HG03439 (cell line): Measurements from ENCODE around the gene TMEM182.

Experiments used
- ATAC-seq: cut with Tn5 transposase; IDR thresholded peaks from one replicate; pipeline ENCODE4 v1.9.1; 2021; ENCODE audit warnings: mild to moderate bottlenecking, moderate library complexity; ENCODE audit not compliant: unreplicated experiment

TMEM182 gene

DNA sequence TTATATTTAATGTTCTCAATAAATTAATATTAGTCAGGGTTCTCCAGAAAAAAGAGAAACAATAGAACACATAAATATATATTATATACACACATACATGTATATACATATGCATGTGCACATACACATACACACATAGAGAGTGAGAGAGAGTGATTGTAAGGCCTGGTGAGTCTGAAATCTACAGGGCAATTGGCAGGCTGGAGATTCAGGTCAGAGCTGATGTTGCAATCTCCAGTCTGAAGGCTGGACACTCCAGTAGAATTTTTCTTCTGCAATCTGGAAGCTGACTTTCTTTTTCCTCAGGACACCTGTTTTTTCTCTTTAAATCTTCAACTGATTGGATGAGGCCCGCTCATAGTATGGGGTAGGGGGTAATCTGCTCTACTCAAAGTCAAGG, 3.2 kb downstream of the TMEM182 start:
- no peak for ATAC-seq

DNA sequence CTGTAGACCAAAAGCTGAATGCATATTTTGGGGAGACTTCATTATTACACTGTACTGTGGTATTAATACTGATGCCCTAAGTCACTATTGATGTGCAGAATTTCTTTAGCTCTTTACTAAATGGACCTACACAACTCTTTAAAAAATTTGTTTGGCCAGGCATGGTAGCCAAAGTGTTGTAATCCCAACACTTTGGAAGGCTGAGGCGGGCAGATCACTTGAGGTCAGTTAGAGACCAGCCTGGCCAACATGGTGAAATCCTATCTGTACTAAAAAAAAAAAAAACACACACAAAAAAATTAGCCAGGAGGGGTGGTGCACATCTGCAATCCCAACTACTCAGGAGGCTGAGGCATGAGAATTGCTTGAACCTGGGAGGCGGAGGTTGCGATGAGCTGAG, 6.4 kb downstream of the TMEM182 start:
- no peak for ATAC-seq

DNA sequence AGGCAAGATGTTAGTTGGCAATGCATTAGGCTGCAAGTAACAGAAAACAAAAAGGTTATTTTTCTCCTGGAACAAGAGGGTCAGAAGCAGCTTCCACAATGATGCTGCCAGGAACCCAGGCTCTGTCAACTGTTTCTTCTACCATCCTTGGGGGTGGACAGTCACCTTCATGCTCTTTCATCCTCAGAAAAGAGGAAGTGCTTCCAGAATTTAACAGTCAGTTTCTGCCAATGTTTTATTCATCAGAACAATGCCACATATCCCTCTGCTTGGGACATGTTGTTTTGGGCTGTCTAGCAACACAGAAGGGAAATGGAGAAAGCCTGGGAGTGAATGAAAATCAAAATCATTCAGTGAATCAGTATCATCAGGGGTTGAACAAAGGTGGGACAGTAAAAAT, 7.1 kb downstream of the TMEM182 start:
- no peak for ATAC-seq

DNA sequence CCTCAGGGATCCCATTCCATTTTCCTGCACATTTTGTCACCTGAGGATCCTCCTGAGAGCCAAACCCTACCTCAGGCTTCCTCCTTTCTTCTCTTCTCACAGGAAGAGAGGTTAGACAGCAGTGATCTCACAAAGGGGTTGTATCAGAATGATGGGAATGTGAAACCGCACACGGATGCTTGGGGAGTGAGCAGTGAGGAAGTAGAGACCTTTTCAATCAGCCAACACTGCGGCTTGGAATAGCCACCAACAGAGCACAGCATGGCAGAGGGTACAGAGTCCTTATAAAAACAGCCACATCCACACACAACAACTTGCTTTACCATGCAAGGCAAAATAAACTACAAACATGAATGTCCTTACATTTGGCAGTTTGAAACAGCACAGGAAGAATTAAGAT, 8.7 kb downstream of the TMEM182 start:
- no peak for ATAC-seq

DNA sequence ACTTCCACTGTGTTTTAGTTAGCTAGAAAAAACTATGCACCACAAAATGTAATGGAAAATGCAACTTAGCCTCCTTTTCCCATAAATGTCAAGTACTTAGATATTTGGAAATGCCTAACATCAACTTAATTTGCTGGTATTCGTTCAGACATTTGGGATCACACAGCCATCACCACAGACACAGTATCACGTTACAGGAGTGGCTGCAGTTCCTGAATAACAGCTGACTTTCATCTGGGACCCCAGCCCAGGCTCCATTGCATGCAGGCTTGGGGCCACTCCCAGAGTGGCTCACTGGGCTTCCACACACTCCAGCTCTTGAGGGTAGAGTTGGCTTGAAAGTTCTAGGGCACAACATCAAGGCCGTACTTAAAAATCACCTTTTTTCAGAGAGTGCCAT, 9.3 kb downstream of the TMEM182 start:
- no peak for ATAC-seq

DNA sequence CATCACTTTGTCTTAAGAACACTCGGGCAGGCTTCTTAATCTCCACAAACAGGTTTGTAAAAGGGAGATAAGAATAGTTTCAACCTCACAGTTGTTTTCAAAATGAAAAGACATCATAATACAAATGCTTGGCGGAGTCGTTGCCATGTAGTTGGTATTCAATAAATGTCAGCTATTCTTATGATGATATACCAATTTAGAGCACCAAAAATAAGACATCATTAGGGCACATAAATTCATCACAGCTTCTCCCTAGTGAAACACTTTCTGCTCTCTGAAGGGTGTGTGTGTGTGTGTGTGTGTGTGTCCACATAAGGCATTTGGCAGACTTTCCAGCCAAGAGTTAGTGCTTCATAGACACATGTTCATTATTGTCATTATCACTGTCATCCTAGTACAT, 10.8 kb downstream of the TMEM182 start:
- no peak for ATAC-seq

DNA sequence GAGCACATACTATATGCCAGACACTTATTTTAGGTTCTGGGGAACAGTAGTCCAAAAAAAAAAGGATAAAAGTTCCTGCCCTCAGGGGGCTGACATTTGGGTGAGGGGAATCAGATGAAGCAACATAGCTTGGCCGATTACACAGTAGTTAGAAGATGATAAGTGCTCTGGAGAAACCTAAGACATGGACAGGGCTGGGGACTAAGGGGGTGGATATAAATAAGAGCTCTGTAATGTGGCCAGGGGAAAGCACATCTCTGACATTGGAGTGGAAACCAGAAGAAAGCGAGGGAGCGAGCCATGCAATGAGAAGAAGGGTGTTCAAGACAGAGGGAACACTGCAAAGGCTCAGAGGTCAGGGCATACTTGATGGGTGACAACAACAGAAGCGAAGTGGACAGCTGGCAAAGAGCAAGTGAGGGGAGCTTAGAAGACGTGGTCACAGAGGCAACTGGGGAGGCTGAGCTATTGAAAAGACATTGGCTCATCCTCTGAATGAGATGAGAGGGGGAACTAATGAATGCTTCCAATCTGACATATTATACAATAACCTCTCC, 11.4 kb downstream of the TMEM182 start:
- no peak for ATAC-seq

DNA sequence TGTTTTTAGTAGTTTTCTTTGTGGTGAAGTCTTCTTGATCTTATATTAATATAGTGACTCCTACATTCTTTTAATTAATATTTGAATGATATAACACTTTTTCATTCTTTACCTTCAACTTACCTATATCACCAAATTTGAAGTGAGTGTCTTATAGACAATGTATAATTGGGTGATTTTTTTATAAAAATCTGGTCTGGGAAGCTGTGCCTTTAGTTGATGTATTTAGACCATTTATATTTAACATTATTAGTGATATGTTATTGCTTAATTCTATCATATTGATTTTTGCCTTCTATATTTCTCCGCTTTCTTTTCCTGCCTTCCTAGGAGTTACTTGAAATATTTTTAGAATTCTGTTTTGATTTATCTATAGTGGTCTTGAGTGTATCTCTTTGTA, 16.4 kb downstream of the TMEM182 start:
- no peak for ATAC-seq

DNA sequence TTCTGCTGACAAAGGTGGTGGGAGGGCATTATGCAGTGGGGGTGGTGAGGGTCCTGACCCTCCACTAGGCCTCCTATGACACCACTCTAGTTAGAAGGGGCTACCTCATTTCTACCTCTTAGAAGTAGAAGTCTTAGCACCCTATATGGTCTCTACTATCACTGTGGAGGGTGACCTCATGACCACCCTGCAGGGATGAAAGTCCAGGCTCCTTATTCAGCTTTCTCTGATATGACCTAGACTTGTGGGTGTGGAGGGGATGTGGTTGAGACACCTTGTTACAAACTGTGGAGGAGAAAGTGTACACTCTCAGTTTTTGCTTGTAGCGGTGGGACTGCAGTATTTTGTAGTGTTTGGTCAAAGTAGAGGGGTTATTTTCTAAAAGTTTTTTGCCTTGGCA, 18.6 kb downstream of the TMEM182 start:
- no peak for ATAC-seq

DNA sequence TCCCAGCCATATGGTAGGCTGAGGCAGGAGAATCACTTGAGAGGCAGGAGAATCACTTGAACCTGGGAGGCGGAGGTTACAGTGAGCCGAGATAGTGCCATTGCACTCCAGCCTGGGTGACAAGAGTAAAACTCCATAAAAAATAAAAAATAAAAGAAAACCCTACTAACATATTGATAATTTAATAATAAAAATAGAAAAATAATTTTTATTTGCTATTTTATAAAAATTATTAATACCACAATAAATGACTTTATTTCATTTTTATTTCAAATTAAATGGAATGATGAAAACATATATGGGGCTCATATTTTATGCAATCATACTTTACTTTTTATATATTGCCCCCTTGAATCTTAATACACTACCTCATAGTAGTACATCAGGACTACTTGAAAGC, 20.4 kb downstream of the TMEM182 start:
- ATAC-seq: no peak

DNA sequence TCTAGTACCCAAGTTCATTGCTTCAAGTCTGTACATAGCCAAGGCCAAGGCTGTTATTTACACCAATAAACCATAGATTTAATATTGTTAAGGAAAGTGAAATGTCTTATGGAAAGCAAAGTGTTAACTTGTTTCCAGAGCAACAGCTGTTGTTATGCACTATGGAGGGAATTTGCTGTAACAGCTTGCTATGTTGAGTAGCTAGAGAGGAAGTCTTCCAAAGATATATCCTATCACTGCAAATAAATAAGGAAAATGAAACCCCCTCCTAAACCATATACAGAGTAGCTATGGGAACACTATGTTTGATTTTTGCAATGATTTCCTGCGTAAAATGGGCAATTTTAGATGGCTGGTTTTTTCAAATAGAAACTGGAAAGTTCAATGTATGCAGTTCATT, 21.1 kb downstream of the TMEM182 start:
- ATAC-seq: no peak

DNA sequence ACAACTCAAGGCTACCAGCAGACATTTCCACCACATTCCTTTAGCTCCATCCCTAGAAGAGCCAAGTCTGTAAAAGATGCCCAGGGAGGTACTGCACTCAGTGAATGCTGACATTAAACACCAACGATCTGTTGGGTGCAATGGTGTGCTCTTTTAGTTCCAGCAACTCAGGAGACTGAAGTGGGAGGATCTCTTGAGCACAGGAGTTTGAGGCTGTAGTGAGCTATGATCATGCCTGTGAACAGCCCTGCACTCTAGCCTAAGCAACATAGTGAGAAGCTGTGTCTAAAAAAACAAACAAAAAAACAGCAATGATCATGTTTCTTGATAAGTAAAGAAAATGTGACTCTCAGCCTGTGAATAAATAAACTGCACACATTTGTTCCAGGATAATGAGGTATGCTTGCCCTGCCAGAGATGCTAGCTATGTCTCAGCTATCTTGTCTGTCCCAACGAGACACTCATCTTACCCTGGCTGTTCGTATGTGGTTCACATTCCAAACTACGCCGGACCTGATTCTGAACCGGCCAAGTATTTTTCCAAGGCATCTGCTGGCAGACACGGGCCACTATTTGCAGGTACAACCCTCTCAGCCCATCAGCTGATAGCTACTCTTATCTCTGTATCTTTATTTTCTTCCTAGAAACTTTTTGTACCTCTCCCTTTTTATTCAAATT, 21.8 kb downstream of the TMEM182 start:
- no peak for ATAC-seq

DNA sequence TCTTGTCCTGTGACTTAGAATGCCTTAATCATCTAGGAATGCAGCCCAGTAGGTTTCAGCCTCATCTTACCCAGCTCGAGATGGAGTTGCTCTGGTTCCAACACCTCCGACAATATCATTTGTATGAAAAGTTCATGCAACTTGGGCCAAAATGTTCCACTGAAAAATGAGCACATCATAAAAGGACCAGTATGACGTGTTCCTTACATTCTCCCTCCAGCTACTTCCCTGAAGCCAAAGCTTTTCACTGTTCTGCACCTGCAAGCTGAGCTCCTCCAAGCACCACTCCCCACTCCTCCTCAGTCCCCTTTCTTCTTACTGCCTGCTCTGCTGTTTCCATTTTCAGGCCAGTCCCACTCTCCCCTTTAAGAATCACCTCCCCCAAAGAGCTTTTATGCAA, 23.1 kb downstream of the TMEM182 start:
- no peak for ATAC-seq

DNA sequence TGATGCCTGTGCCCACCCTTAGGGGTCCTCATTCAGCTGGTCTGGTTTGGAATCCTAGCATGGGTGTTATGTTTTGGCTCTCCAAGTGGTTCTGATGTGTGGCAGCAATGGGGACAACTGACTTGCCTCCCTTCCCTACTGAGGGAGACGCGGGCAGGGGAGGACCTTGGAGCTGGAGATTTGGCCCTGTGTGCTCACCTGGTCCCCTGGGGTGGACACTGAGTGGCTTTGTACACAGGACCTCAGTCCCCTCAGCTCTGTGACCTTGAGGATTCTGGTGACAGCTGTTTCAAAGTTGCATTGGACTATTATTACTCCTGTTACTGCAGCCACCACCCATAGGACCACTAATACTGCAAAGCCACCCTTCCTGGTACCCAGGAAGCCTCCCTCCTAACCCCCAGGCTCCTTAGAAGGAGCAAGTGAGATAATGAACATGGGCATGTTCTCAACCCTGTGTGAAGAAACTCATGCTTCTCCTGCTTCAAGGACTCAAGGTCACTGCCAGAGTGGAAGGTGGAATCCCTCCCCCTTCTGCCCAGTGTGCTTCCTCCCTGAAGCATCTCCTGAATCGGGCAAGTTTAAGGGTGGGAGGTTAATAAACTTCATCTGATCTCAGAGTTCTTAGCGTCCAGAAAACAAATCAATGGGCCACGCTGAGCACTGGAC, 26.5 kb downstream of the TMEM182 start:
- no peak for ATAC-seq

DNA sequence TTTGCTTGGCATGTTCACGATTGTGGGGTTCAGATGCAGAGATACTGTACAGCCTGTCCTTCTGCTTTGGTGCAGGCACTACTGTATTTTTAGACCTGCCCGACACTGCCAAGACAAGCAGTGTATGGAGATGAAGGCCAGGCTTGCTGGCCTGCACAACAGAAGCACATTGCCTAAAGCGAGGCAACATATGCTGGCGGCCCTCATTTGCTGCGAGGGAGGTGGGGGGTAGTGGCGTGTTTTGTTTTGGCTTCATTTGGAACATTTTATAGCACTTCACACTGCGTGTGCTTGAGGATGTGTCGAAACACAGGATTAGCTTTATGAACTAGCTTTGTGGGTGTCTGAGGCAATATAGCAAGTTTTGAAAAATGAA, 27.0 kb downstream of the TMEM182 start:
- ATAC-seq: no peak

DNA sequence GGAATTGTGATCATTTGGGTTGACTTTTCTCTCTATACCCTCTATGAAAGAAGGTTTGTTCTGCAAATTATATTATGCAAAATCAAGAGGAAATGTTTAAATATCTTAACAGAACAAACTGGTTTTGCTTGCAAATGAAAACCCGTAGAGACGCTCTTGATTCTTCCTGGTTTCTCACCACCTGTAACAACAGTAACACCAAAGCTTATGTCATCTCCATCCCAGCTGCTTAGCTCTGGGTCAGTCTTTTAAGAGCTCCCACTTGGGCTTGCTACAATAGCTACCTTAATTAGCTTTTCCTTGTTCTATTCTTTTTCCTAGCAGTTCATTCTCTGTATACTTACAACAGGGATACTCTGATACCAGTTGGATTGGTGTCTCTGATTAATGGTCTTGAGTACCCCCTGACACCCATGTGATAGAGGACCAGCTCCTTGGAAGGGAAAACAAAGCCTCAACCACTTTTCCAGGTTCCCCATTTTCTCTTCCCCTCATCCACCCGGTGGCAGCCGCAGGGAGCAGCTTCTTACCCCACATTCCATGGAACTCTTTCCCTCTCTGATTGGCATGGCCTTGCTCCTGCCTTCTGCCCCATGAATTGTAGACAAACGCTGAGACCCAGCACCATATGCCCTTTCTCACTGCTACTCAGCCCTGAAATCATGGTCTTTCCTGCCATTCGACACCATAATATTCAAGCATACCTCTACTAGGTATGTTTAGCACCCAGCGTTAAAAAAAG, 27.7 kb downstream of the TMEM182 start:
- no peak for ATAC-seq

DNA sequence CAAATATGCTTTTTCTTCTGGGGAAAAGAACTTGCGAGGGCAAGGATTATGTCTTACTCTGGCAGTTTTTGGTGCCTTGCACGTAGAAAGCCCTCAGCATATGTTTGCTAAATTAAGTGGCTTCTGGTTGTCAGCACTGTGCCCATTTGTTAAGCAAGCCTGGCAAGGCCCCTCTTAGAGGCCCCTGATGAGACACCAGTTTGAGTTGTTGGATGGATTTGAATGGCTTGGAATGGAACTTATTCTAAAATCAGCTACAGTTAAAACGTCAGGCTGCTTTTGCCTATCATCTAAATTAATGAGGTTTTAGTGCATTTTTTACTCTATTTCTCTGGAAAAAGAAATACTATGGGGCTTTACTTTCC, 28.2 kb downstream of the TMEM182 start:
- no peak for ATAC-seq

DNA sequence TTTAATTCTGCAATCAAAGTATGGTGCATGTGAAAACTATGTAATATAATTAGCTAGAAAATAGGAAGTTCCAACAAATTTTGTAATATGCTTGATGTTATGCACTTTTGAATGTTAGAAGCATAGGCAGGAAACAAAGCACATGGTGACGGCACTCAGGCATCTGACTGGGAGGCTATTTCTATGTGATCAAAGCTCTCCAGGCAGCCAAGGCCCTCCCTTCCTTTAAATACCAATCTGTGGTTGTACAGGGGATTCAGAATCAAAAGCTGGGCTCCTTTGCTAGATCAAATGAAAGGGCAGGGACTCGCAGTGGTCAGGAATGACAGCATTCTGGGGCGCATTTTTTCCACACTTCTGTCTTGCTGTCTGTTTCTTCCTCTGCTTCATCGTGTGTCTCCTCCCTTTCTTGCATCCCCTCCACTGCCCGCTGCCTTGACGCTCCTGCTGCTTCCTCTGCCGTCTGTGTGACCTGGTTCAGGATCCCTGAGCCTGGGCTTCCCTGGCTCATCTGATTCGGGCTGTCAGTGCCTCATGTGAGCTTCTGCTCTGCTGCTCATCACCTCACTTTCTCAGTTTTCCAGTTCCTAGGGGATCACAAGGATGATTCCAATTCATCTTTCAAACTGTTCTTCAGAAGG, 30.9 kb downstream of the TMEM182 start:
- no peak for ATAC-seq

DNA sequence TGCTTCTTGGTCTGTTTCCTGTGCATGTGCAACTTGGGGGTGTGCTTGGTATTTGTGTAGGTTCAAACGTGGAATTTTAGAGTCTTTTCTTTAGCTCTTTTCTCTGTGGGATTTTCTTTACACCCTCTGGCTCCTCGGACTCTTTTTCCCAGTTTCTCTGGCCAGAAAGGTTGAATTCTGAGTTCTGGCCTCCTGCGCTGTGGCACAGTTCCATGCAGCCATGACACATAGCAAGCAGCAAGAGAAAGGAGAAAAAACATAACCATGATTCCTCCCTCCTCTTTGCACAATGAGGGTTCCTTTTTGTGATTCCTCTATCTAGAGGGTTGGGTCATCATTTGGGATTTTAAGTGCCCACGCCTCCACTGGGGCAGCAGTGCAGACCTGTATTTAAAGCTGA, 33.8 kb downstream of the TMEM182 start:
- no peak for ATAC-seq

DNA sequence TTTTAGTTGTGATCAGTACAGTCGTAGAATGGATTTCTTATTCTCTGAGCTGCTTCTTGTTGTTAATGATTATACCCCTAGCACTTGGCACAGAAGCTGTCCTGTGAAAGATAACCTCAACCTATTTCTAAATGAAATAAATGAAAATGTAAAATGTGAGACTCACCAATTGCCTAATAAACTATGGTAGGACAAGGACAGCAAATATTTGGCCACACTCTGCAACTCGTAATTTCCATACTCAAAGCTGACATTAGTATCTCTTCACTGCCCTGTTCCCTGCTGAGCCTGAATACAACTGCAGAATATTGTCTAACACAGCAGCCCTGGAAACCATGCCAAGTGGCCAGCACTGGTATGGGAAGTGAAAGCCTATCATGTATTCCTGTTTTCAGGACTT, 34.5 kb downstream of the TMEM182 start:
- no peak for ATAC-seq

DNA sequence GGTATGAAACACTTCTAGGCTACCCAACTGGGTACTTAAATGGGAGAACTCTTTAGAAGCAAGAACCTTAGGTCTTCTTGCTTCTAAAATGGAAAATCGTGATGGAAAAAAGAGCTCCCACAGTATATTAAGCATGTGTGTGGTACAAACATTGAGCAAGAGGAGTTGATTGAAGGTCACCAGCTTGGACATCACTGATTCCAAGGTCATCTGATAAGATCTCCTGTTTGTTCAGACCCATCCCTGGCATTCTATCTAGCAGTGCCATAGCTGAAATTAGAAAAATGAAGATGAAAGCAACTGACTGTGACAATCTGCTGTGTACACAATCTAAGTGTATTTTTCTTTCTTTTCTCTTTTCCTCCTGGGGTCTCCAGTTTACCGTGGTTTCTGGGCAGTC, 35.7 kb downstream of the TMEM182 start:
- ATAC-seq: no peak

DNA sequence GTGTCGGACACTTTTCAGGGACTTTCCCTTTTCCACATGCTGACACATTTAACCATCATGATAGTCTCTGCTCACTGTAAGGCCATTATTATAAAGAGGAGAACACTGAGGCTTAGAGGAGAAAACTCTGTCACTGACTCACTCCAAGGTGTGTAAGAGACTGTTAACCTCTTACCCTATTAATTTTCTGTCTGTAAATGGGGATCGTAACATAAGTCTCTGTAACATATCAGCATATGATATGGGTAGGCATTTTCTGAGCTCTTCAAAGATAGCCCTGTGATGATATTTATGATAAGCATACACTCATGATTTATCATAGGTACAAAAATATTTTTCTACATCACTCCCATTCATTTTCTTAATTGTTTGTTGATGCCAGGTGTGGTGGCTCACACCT, 36.4 kb downstream of the TMEM182 start:
- ATAC-seq: no peak
